ENCODE results near the gene CCNK.

Gene CCNK

DNA sequence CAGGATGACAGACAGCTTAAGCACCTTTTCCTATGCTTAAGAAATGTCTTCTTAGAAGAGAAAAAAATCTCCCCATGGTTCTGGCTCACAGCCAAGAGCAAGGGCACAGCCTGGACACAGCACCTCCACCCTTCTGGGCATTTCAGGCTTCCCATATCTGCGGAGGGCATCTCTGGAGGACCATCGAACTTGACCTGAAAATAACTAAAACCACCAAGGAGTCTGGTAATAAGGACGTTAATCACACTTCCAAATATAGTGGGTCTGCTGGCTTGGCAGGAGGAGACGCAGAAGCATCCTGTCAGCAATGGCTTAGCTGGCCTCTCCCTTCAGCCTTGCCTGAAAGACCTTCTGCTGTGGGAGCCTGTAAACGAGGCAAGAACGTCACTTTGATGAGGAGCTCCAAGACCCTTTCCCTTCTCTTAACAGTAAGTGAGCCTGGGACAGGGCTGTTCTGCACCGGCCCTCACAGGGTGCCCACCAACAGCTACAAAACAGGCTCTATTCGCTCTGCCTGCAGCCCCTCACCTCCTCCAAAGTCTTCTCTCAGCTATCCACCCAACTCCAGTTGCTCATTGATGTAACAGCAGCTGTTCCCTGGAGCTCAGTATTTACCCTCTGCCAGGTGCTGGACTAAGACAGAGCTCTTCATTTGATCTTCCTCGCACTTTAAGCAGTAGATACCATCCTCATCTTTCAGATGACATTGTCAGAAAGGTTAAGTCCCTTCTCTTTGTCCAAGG, 13.7 kb upstream of the CCNK start:
- no peak for DNase-seq (ENCODE audit: low spot score)

DNA sequence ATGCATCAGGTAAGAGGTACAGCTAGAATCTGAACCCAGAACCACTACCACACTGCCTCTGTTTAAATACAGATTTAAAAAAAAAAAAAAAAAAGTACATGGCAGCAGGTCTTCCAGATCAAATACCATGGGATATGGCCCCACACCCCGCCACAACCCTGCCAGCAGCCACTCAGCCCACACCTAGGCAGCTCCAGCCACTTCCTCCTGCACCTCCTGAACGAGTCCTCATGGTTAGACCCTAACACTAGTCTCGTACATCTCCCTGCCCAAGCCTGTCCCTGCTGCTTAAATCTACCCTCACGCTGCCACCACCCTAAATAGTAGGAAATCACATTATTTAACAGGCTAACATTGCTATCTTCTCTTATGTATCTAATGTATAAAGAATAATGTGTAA, 13.1 kb upstream of the CCNK start:
- no peak for DNase-seq (ENCODE audit: low spot score)

DNA sequence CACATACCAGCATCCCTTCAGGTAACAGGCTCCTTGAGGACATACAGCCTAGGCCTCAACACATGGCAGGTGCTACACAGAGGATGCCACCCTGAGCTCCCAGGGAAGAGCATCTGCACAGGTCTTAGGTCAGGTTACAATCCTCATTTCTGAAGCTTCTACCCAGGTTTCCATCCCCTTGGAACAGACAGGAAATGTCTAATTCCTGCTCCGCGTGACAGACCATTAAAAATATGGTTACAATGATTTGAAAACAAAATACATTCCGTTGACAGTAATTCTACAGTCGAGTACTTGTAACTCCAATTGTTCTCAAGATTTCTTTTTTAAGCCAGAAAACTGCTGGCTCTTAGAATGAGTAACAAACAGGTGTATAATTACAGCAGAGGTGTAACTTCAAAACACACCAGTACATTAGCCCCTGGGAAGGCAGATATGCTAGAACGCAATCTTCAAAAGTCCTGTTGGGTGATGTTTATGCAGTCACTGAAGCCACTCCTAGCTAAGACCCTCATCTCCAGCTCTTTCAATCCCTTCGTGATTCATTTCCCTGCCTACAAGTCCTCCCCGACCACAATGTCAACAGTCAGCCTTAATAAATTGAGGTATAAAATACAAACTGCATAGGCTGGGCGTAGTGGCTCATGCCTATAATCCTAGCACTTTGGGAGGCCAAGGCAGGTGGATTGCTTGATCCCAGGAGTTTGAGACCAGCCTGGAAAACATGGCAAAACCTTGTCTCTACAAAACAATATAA, 12.2 kb upstream of the CCNK start:
- DNase-seq (ENCODE audit: low spot score): no peak

DNA sequence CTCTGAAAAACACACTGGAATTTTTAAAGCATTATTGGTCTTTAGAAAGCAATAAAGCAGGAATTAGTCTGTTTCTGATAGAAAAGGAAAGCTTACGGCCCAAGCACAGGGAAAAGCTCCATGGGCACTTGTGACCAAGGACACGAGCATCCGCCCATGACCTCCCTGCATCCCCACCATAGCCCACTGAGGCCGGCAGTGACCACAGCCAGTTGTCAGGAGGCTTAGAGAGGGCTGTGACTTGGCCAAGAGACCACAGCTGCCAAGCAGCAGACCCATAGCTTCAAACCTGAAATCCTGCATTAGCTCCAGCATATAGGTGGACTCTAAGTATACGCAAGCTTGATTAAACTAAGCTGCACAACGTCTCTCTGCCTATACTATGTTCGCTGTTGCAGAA, 9.5 kb upstream of the CCNK start:
- DNase-seq (ENCODE audit: low spot score): no peak

DNA sequence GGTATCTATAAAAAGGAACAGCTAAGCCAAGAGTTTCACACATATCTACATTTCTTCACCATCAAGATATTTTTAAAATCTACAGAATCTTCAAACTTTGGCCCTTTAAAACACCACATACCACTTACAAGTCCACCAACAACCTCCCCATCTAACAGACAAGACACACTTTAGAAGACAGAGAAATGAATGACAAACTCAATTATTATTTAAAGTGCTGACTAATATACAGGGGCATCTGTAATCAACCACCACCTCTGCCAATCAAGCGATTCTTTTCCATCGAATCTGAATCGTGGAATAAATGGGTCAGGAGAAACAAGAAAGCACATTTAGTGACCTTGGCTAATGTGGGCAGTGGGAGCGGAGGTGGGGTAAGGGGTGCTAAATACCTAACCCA, 8.3 kb upstream of the CCNK start:
- DNase-seq (ENCODE audit: low spot score): peak; percentile 35

DNA sequence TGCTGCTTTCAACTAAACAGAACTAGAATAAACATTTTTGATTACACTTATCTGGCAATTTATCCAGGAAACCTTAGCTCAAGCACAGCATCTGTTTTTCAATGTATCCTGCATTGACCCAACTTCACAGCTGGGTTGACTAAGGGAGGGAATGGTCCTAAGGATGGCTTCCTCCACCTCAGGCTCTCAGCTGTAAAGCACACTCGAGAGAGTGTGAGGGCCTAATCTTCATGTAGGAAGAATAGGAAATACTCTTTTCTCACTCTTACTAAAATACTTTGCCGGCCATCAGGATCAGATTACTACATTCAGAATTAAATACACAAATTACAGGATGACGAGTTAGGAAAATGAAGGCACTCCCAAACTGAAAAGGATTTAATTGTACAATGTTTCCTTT, 7.8 kb upstream of the CCNK start:
- no peak for DNase-seq (ENCODE audit: low spot score)

DNA sequence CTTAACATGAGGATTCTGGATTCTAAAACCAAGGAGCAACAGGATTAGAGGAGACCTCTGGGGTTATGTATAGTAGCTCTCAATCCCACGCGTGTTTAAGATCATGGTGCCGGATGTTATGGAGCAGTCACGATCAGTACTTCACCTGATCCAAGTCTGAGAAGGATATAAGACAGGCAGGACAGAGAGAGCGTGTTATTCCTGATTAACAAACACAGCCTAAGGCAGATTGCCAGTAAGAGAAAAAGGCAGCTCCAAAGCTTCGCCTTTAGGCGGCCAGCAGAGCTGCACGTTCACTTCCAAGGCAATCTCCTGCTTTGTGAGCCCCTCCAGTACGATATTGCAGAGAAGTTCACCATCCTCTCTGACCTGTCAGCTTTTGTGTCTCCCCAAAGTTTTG, 6.0 kb upstream of the CCNK start:
- DNase-seq (ENCODE audit: low spot score): no peak

DNA sequence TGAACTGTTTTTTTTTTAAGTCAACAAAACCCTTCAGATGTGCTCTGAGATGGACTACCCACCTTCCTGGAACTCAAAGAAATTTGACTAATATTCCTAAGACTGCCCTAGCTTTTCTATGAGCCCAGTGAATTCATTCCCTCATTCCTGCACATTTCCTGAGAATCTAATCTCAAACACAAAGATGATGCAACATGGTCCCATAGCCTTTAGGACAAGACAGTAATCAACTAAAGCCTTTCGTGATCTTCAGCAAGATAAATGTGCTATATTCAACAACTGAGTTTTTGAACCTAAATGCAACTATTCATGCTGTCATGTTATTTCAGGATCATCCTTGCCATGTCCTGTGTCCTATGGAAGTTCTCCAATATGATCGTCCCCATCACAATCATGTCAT, 5.5 kb upstream of the CCNK start:
- no peak for DNase-seq (ENCODE audit: low spot score)

DNA sequence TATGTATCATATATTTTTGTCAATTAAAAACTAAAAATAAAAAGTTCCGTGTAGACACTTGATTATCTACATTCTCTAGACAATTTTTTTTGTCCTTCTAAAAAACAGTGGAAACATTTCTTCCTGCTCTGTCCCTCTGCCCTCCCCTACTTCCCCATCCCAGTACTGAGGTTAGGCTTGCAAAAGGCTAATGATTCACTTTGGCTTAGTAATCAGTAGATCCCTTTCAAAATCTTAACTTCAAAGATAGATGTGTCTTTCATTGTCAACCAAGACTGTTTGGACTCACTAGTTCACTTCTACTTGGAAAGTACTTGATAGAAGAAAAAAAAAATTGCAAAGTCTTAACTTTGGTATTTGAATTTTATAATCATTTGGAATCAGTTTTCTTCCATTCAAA, 4.3 kb upstream of the CCNK start:
- peak; percentile 73 for DNase-seq (ENCODE audit: low spot score)

DNA sequence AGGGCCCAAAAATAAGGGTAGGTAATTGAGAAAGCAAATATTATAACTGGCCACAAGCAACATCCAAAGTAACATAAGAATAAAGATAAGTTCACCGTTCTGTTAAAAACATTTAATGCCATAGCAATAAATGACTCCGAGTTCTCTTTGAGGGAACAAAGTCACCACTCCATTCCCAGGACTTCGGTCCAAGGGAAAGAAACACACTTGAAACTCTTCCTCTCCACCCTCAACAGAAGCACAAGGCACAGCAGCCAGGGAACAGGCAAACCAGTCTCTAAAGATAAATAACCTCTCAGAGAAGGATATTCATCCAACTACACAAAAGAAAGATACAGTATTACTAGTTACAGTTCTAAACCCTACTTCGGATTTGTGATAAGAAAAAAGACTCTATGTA, 3.1 kb upstream of the CCNK start:
- DNase-seq (ENCODE audit: low spot score): no peak

DNA sequence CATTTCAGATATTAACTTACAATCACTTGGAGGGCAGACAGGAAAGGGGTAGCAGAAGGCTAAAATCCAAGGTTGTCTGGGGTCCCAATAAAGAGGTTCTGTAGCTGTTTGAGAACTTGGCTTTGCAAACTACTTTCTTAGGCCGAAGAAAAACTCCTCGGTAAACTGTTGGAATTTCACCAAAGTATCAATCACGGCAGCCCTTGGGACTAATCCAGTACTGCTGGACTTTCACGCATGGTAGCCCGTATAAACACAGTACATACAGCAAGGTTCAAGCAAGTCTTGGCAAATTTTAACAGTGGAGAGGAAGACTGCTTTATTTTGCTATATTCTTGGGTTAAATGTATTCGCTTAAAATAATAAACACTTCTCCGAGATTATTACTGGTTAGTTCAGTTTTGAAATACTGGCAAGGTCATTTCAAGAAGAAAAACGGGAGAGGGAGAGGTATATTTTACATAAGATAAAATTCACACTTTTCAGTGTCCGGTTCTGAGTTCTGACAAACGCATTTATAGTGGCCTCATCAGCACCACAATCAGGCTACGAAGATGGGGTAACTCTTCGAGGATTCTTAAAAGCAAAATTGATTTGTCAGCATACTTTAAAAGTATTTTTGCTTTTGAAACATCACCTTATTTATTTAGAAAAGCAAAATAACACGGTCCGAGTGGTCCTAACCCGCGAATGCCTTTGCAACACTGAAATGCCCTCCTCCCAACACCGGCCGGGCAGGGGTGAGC, 1.9 kb upstream of the CCNK start:
- DNase-seq (ENCODE audit: low spot score): peak; percentile 39

DNA sequence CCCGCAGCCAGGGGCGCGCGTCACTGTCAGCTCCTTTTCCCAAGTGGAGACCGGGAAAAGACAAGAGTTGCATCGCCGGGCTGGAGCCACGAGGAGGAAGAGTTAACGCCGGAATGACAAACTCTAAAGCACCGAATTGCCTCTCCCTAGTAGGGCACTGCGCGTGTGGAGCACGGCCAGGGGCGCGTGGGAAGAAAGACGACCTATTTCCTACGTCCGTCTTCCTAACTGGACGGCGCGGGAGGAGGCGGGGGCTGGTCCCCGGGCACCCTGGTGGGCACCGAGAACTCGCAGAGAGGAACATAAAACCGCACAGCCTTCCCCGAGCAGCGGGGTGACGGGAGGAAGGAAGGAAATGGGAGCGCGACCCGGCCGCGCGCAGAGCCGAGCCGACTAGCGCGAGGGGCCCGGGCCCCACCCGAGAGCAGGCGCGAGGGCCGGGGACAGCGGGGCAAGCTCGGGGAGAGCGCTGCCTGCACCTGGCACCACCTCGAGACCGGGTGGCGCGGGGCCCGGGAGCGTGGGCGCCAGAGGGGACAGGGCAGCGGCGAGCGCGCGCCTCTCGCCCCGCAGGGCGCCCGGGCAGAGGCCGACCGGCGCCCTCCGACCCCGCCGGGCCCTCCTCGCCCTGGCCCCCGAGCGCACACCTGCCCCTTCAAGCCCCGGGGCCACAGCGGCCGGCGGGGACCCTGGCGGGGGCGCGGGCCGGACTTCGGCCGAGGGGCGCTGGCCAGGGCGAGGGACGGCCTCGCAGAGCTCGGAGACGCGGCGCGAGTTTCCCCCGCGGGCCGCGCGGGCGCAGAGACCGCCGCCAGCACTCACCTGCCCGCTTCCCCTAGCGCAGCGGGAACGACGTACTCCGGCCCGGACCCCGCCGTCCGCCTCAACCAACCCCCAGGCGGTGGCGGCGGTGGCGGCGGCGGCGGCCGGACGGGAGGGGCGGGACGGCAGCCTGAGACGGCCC, 1.0 kb upstream of the CCNK start, which contains the start of gene SETD3:
SETD3 (minus strand) TSS at position 954 of the 964 bp plus-strand sequence. CDS start 15,054 bp downstream, outside the sequence.
- DNase-seq (ENCODE audit: low spot score): peak; percentile 66

DNA sequence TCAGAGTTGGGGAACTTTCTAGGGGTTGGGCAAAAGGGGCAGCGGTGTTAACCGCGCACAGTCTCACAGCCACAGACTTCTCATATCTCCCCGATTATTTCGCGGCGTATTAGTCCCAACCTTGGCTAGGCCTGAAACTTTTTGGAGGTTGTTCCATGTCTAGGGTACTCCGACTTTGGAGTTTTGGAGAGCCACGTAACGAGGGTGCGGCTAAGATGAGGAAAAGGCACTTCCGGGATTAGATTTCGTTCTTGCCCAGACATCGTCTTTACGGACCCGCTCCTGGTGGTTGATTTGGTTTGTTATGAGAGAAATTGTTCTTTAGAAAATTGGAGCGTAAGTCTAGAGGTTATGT, 513 bp downstream of the CCNK start:
- no peak for DNase-seq (ENCODE audit: low spot score)

DNA sequence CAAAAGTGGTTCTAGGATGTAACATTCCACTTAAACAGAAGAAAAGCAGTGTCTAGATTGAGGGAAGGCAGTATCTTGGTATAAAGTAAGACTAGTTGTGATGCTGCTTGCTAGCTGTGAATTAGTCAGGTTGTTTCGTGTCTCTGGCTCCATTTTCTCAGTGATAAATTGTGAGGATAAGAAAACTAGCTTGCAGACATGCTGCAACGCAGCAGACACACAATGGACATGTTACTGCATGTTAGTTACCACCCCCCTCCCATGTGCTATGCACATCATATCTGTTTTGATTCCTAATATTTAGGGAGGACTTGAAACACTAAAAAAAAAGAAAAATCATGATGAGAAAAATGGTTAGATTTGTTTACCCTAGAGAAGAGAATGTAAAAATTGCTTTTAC, 2.9 kb downstream of the CCNK start:
- DNase-seq (ENCODE audit: low spot score): no peak

DNA sequence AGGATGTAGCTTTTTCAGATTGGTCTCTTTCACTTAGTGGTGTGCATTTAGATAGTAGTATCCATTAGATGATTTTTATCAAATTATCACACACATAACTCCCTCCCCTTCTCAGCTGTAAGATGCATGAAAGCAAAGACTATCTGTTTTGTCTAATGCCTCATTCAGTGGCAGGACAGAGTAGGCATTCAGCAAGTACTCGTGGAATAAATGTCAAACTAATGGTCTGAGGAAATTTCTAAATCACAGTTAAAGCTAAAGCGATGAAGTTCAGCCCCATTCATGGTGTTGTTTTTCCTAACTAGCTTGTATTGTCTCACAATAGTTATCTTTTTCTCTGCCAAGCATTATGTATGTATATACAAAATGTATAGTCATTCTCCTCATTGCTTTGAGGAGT, 16.1 kb downstream of the CCNK start:
- no peak for DNase-seq (ENCODE audit: low spot score)

DNA sequence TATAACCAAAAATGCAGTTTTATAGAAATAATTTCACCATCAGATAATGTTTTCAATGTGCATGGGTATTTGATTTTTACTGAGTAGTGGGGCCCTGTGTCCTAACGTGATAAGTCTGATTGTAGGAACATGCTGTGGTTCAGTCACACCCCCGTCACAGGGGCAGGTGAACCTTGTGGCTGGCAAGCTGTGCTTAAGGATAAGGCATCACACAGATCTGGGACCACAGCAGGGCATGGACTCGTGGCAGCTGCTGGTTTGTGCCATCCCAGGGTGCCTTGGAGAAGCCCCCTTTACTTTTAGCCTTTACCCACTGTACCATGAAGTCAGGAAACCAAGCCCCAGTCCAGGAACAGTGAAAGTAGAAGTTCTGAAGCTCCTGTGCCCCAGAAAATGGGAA, 16.7 kb downstream of the CCNK start:
- no peak for DNase-seq (ENCODE audit: low spot score)

DNA sequence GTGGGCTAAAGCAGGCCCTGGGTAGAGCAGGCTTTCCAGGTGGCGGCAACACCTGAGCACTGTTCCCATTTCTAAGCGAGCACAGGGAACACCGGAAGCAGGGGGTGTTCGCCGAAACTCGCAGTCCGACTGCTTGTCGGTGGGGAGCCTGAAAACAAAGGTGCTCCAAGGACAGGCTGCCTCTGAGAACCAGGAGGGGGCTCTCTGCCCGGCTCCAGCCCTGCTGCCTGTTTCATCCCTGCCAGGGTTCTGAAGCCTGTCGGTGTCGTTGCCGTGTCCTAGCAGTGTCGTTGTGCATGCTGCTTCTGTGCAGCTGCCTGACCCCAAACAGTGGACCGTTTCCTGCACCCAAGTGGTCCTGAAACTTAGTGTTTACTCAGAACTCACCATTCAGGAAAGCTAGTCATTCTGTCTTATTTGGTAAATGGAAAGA, 21.8 kb downstream of the CCNK start:
- no peak for DNase-seq (ENCODE audit: low spot score)

DNA sequence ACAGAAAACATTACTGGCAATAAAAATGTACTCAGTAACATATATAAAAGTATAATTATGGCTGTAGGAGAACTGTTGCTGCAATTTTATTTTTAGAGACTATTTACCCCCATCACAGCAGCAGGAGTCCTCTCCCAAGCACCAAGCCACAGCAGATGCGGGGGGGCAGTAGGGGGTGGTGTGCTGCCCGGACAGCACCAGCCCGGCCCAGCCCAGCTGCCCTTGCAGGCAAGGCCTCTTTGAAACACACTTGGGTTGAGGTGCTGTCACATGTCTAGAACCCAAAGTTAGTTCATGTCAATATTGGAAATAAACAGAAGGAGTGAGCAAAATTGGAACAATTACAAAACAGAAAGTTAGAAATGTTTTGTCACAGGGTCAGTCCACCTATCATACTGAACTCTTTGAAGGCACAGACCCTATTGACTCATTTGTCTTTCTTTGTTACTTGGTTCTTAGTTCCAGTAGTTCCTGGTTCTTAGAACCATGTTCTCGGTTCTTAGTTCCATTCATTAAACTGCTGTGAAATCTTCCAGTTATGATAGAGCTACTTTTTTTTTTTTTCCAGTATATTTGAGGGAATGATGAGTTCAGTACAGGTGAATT, 22.7 kb downstream of the CCNK start:
- DNase-seq (ENCODE audit: low spot score): no peak

DNA sequence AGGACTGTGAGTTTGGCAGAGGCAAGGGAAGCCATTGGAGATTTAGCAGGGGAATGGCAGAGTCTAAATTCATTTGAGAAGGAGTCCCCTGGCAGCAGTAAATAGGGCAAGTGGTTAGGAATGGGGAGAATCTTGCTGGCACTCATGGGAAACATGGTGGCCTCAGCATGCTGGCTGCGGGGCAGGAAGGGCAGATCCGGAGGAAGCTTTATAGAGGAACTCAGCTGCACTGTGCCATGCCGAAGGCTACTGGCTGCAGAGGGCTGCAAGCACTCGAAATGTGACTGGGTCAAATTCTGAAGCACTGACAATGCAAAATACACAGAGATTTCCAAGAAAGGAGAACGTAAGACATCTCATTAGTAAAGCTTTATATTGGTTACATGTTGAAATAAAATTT, 23.9 kb downstream of the CCNK start:
- DNase-seq (ENCODE audit: low spot score): no peak

DNA sequence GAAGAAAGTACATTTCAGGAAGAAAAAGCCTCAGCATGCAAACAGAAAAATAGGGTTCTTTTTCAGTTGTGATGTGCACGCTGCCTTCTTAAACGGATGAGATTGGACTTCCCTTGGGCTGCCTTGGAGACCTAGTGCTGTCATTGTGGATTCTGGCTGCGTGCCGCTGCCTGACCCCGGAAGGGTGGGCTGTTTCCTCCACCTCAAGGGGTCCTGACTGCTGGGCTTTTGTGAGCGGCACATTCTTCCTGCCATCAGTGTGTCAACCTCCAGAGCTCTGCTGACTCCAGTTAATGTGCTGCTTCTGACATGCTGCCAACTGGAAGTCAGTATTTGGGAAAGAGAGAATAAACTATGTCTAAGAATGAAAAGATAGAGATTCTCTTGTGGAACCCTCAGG, 25.1 kb downstream of the CCNK start:
- DNase-seq (ENCODE audit: low spot score): no peak

DNA sequence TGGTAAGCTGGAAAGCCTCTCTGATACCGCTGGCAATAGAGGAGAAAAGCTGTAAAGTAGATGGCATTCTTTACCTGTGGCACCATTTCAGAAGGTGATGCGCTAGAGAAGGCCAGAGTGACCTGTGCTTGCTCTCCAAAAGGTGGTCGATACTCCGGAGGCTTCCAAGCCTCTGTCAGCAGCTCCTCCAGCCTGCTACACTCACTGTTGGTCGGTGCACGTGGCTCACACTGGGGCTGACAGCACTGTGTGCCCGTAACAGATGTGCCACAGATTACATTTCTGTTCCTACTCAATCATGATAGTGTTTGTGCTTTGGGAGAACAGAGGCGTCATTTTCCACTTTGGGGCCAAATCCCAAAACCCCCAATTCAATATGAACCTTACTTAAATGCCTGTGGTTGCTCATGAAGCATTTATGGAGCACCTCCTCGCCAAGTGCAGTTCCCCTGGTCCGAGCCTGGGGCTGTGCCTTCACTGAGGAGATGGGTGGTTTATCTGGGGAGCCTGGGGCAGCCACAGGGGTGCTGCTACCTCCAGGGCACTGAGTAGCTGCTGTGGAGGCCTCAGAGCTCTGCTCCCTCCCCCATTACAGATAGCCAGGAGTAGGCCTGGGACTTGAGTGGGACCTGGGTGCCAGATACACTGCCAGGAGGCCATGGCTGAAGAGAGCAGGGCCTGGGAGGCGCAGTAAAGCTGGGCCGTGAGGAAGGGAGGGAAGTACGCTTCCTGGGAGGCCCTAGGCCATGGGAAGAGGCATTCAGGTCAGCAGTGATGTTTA, 26.8 kb downstream of the CCNK start:
- no peak for DNase-seq (ENCODE audit: low spot score)

All from kidney tubule cell (primary cell).